T-cell (primary cell): ENCODE data around the gene TSC1. TPM values are rescaled to one million over a fixed set of nuclear protein-coding genes. Genes with fewer than 3 reads are reported as not detected.
A peak's percentile ranks its signal among the peaks of the same experiment; 100 is the strongest.

ENCODE experiments used
- ATAC-seq, 4 experiments: fragments of 200-7000 bp in 3 of 4; fragments of 150-1000 bp in 1 of 4; cut with Tn5 transposase; replicated peaks in 1 of 4; 1 replicate in 3 of 4; 2 replicates in 1 of 4; pipeline ENCODE4 v1.10.0; 2021; ENCODE audit warnings: moderate library complexity in 3 of 4, mild to moderate bottlenecking in 2 of 4, moderate number of reproducible peaks in 1 of 4
- CTCF ChIA-PET, 2 donors: fragments of 300-600 bp; sonication (Branson Sonifier 250); formaldehyde crosslinking; loops; one replicate each; lab custom pipeline; 2022; ENCODE audit warnings: antibody characterized with exemption in 2 of 2; lab: Charles Lee
- POLR2A ChIA-PET, 2 donors: fragments of 300-600 bp; sonication (Branson Sonifier 250); formaldehyde crosslinking; loops; one replicate each; lab custom pipeline; 2022; ENCODE audit warnings: antibody characterized with exemption in 2 of 2; lab: Charles Lee
- DNase-seq, 35 experiments: peaks; one replicate each; pipeline versions ENCODE4 v3.0.0 to v3.0.0-alpha.2; 2013 to 2023
- H3K27ac ChIP-seq: one replicate; pipeline ENCODE4 v1.5.1; 2013; ENCODE audit warnings: low read length
- H3K27me3 ChIP-seq, 2 experiments: replicated peaks in 1 of 2; 1 replicate in 1 of 2; 2 replicates in 1 of 2; pipeline versions ENCODE4 v1.6.1 to v1.7.0; 2013; ENCODE audit warnings: low read length in 1 of 2, mixed read lengths in 1 of 2; ENCODE audit not compliant: control insufficient read depth in 2 of 2, insufficient read depth in 2 of 2; ENCODE audit errors: extremely low read depth in 1 of 2
- H3K36me3 ChIP-seq, 2 donors: 1 replicate in 1 of 2; 2 replicates in 1 of 2; pipeline versions ENCODE4 v1.6.1 to v1.7.0; 2013; ENCODE audit warnings: low read length in 1 of 2; ENCODE audit not compliant: control insufficient read depth in 2 of 2, insufficient read depth in 1 of 2; ENCODE audit errors: extremely low read depth in 1 of 2
- H3K4me1 ChIP-seq, 2 experiments: 1 replicate in 1 of 2; 2 replicates in 1 of 2; pipeline versions ENCODE4 v1.6.1 to v1.7.0; 2013; ENCODE audit warnings: low read length in 2 of 2, mixed read lengths in 1 of 2; ENCODE audit not compliant: insufficient read depth in 2 of 2, control insufficient read depth in 1 of 2; ENCODE audit errors: extremely low read depth in 1 of 2
- H3K4me3 ChIP-seq, 2 donors: 1 replicate in 1 of 2; 2 replicates in 1 of 2; pipeline versions ENCODE4 v1.5.1 to v1.7.0; 2013; ENCODE audit warnings: mild to moderate bottlenecking in 2 of 2, low read length in 1 of 2, moderate library complexity in 1 of 2; ENCODE audit not compliant: control insufficient read depth in 1 of 2; ENCODE audit errors: extremely low read depth in 1 of 2
- H3K9me3 ChIP-seq: 2 replicates; pipeline ENCODE4 v1.7.0; 2013
- H3K27ac Mint-ChIP-seq, 2 donors: one replicate each; pipeline ENCODE4 v1.8.0; 2020 to 2021; ENCODE audit warnings: mild to moderate bottlenecking in 2 of 2, mixed read lengths in 2 of 2
- H3K27me3 Mint-ChIP-seq, 2 donors: one replicate each; pipeline ENCODE4 v1.8.0; 2021 to 2022; ENCODE audit warnings: mixed read lengths in 2 of 2
- H3K36me3 Mint-ChIP-seq: one replicate; pipeline ENCODE4 v1.8.0; 2021; ENCODE audit warnings: mixed read lengths
- H3K4me1 Mint-ChIP-seq, 3 donors: one replicate each; pipeline ENCODE4 v1.8.0; 2020 to 2022; ENCODE audit warnings: mixed read lengths in 3 of 3, mild to moderate bottlenecking in 1 of 3
- H3K4me3 Mint-ChIP-seq, 3 donors: one replicate each; pipeline ENCODE4 v1.8.0; 2020 to 2022; ENCODE audit warnings: mild to moderate bottlenecking in 3 of 3, mixed read lengths in 3 of 3, moderate library complexity in 3 of 3
- H3K9me3 Mint-ChIP-seq, 3 donors: one replicate each; pipeline ENCODE4 v1.8.0; 2020 to 2022; ENCODE audit warnings: mixed read lengths in 3 of 3
- WGBS: methylation state at CpG from one replicate; pipeline ENCODE4 v1.1.5; 2013; ENCODE audit warnings: missing lambda C conversion rate; ENCODE audit not compliant: insufficient coverage; 5-methylcytosine and 5-hydroxymethylcytosine counted together
- total RNA-seq, 35 experiments: library from RNA in 6 of 35; stranded (reverse) in 6 of 35; fragments of 120-200 nt in 1 of 35; gene quantifications; one replicate each; pipeline versions ENCODE4 v1.2.1 to v1.2.4 and lab custom pipeline; 2013 to 2026

TSC1 gene
- total RNA-seq, 5 donors from 2014 or later (not counting 1 experiment from before 2014, with no cell fraction given) = 56.4 to 70.4 (median 59.8) TPM

GRCh38 chr9:132854832-132855231 lies 89.6 kb downstream of the TSC1 start:
- Histone ChIP-seq H3K4me3 (no peak overlapping the region), H3K36me3 (no peaks in the 10 kb centered on the region), H3K27ac (no peak overlapping the region), H3K27me3 (peaks cover 0 to 41% of the 10 kb centered on the region in 2 experiments), H3K4me1 (peaks cover 10 to 11% of the 10 kb centered on the region in 2 experiments), H3K9me3 (no peaks in the 10 kb centered on the region)
- ATAC-seq = no peak
- POLR2A ChIA-PET = interaction anchor here in 1 of 2 donors (0.6 kb wide), 1 partner anchor 18 kb away, joined by 4 read pairs; no protein-coding TSS in a partner anchor
- CTCF ChIA-PET = no interaction called here
- H3K36me3 Mint-ChIP-seq = no peaks in the 10 kb centered on the region
- no peak overlapping the region for H3K4me3 Mint-ChIP-seq
- H3K27ac Mint-ChIP-seq = no peak overlapping the region
- DNase-seq = no peak
- peaks cover 5 to 25% (median 13%) of the 10 kb centered on the region in 3 donors for H3K4me1 Mint-ChIP-seq
- 57% methylated on average over 10 of the region's 10 CpGs for WGBS
- H3K27me3 Mint-ChIP-seq = peaks cover 0 to 20% of the 10 kb centered on the region in 2 donors
- no peaks in the 10 kb centered on the region for H3K9me3 Mint-ChIP-seq

- 100% methylated on average over 1 of the region's 4 CpGs for WGBS
- H3K9me3 Mint-ChIP-seq = no peaks in the 10 kb centered on the region
These were observed 90.9 kb downstream of the TSC1 start for GRCh38 chr9:132853482-132853881.

GRCh38 chr9:132849185-132849706 lies 95.2 kb downstream of the TSC1 start:
- CTCF ChIA-PET = interaction anchor here in 1 of 2 donors (0.6 to 1.0 kb wide), 2 partner anchors 53 to 325 kb away, joined by 4 to 5 read pairs; no protein-coding TSS in a partner anchor
- peaks cover 0 to 14% of the 10 kb centered on the region in 2 experiments for H3K27me3 ChIP-seq
- ATAC-seq (peak in 3 of 4 experiments; percentile 19 to 72 (median 38)), DNase-seq (peak in 9 of 35 experiments; percentile 1 to 40 (median 9))
- H3K4me1 Mint-ChIP-seq = peaks cover 9 to 28% (median 16%) of the 10 kb centered on the region in 3 donors
- 38% methylated on average over 7 of the region's 12 CpGs for WGBS
- H3K27me3 Mint-ChIP-seq = peaks cover 0 to 2% of the 10 kb centered on the region in 2 donors
- H3K36me3 ChIP-seq = no peaks in the 10 kb centered on the region
- POLR2A ChIA-PET = interaction anchor here in 1 of 2 donors (0.6 kb wide), 1 partner anchor 1648 kb away, joined by 4 read pairs; no protein-coding TSS in a partner anchor
- H3K4me3 ChIP-seq = peak overlapping the region; percentile 10 to 25
- peak overlapping the region; percentile 58 to 84 for H3K27ac Mint-ChIP-seq
- H3K9me3 ChIP-seq = no peaks in the 10 kb centered on the region
- no peak overlapping the region for H3K27ac ChIP-seq
- no peaks in the 10 kb centered on the region for H3K9me3 Mint-ChIP-seq
- no peaks in the 10 kb centered on the region for H3K36me3 Mint-ChIP-seq
- H3K4me1 ChIP-seq = peaks cover 13 to 24% of the 10 kb centered on the region in 2 experiments
- H3K4me3 Mint-ChIP-seq = peak overlapping the region; percentile 63 to 71 (median 63)

More at GRCh38 chr9:132853482-132853881, 90.9 kb downstream of the TSC1 start:
- Histone ChIP-seq H3K27ac (no peak overlapping the region), H3K9me3 (no peaks in the 10 kb centered on the region), H3K4me1 (peaks cover 13 to 22% of the 10 kb centered on the region in 2 experiments), H3K27me3 (peaks cover 0 to 37% of the 10 kb centered on the region in 2 experiments), H3K4me3 (no peak overlapping the region), H3K36me3 (no peaks in the 10 kb centered on the region)
- Mint-ChIP-seq H3K27me3 (peaks cover 0 to 18% of the 10 kb centered on the region in 2 donors), H3K36me3 (no peaks in the 10 kb centered on the region), H3K27ac (no peak overlapping the region), H3K4me3 (no peak overlapping the region), H3K4me1 (peaks cover 11 to 35% (median 21%) of the 10 kb centered on the region in 3 donors)
- DNase-seq (no peak), ATAC-seq (no peak)
- ChIA-PET POLR2A (no interaction called here), CTCF (interaction anchor here in 1 of 2 donors (0.6 kb wide), 1 partner anchor 52 kb away, joined by 4 read pairs; no protein-coding TSS in a partner anchor)

- H3K27ac ChIP-seq = no peak overlapping the region
- no peaks in the 10 kb centered on the region for H3K36me3 ChIP-seq
- H3K4me3 Mint-ChIP-seq = no peak overlapping the region
- H3K27ac Mint-ChIP-seq = no peak overlapping the region
- peaks cover 9 to 28% (median 16%) of the 10 kb centered on the region in 3 donors for H3K4me1 Mint-ChIP-seq
- 84% methylated on average over 12 of the region's 15 CpGs for WGBS
- no peak for ATAC-seq
- no peaks in the 10 kb centered on the region for H3K36me3 Mint-ChIP-seq
- ChIA-PET POLR2A (no interaction called here), CTCF (no interaction called here)
- no peaks in the 10 kb centered on the region for H3K9me3 ChIP-seq
- no peak overlapping the region for H3K4me3 ChIP-seq
- no peak for DNase-seq
- H3K9me3 Mint-ChIP-seq = no peaks in the 10 kb centered on the region
- peaks cover 0 to 10% of the 10 kb centered on the region in 2 experiments for H3K27me3 ChIP-seq
- H3K27me3 Mint-ChIP-seq = peaks cover 0 to 2% of the 10 kb centered on the region in 2 donors
- peaks cover 13 to 24% of the 10 kb centered on the region in 2 experiments for H3K4me1 ChIP-seq
These were observed 97.4 kb downstream of the TSC1 start for GRCh38 chr9:132846918-132847515.

GRCh38 chr9:132846109-132846917 lies 98.1 kb downstream of the TSC1 start:
- ChIA-PET CTCF (no interaction called here), POLR2A (no interaction called here)
- peaks cover 0 to 2% of the 10 kb centered on the region in 2 donors for H3K27me3 Mint-ChIP-seq
- ATAC-seq (no peak), DNase-seq (no peak)
- WGBS = 76% methylated on average over 10 of the region's 12 CpGs
- no peaks in the 10 kb centered on the region for H3K9me3 Mint-ChIP-seq
- Histone ChIP-seq H3K4me3 (no peak overlapping the region), H3K9me3 (no peaks in the 10 kb centered on the region), H3K27me3 (peaks cover 0 to 8% of the 10 kb centered on the region in 2 experiments), H3K4me1 (peaks cover 7 to 21% of the 10 kb centered on the region in 2 experiments), H3K27ac (no peak overlapping the region), H3K36me3 (no peaks in the 10 kb centered on the region)
- no peaks in the 10 kb centered on the region for H3K36me3 Mint-ChIP-seq
- peaks cover 9 to 23% (median 16%) of the 10 kb centered on the region in 3 donors for H3K4me1 Mint-ChIP-seq
- no peak overlapping the region for H3K27ac Mint-ChIP-seq
- no peak overlapping the region for H3K4me3 Mint-ChIP-seq
